ENCODE data around the gene ZNF91. TPM values are rescaled to one million over a fixed set of nuclear protein-coding genes. Genes with fewer than 3 reads are reported as not detected.

ZNF91 gene
- total and polyA plus RNA-seq, 10 of the 15 experiments (the other 5 are each of a cell fraction or from before 2014, with no cell fraction given): 4.6 to 31.1 (median 11.3) TPM

DNA sequence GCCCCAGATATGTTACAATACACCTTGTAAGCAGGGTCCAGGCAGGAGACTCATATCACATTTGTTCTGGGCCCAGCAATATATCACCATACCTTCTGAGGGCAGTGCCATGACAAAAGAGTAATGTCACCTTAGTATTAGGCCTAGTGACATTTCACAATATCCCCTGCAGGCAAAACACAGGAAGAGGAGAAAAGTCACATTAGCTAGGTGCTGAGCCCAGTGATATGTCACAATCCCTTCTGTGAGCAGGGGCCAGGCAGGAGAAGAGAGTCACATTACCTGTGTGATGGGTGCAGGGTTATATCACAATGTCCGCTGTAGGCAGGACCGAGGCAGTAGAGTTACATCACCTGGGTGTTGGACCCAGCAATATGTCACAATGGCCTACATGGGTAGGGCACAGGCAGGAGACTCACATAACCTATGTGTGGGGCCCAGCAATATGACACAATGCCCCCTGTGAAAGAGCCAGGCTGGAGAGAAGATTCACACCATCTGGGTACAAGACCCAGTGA lies 12.4 kb upstream of the ZNF91 start:
- FAIRE-seq (no peak), DNase-seq (ENCODE audit: low read depth, low spot score) (no peak), ATAC-seq (no peak)
- H3K27me3 ChIP-seq (replicated peaks in 1 of 2; ENCODE audit: control insufficient read depth in 2 of 2, insufficient read depth in 2 of 2, low read length in 1 of 2): no peaks in the 10 kb centered on the region
- in situ Hi-C loops (cut with MboI) (no loop called here), intact Hi-C loops (cut with micrococcal nuclease; ENCODE audit: unreplicated experiment) (no loop called here)
- H3K79me2 ChIP-seq (ENCODE audit: control insufficient read depth, insufficient read depth, low read length): no peaks in the 10 kb centered on the region
- H2AFZ ChIP-seq (ENCODE audit: control insufficient read depth, low read depth, low read length): no peak overlapping the region
- POLR2A ChIA-PET: no interaction called here
- H3K4me1 ChIP-seq (ENCODE audit: control insufficient read depth, insufficient read depth, low read length): no peaks in the 10 kb centered on the region
- RAD21 ChIA-PET (ENCODE audit: unreplicated experiment): no interaction called here
- SMC1A ChIA-PET (ENCODE audit: uncharacterized antibody, unreplicated experiment): no interaction called here
- H3K4me2 ChIP-seq (ENCODE audit: control insufficient read depth, insufficient read depth): no peak overlapping the region
- CTCF ChIA-PET: interaction anchor here (0.6 kb wide), 1 partner anchor 278 kb away, joined by 3 read pairs; no protein-coding TSS in a partner anchor
- H3K9me3 ChIP-seq (replicated peaks; ENCODE audit: control insufficient read depth, insufficient read depth, low read length): no peaks in the 10 kb centered on the region; the same call in 2 of the 3 replicates
- WGBS (ENCODE audit: insufficient coverage, insufficient replicate concordance, low lambda C conversion rate, missing lambda C conversion rate): 67% methylated on average over 2 of the region's 2 CpGs
- no peak overlapping the region for H3K27ac ChIP-seq (ENCODE audit: control insufficient read depth, insufficient read depth)
- no peak overlapping the region for H3K9ac ChIP-seq (ENCODE audit: control insufficient read depth, insufficient read depth, low read length)
- H3K36me3 ChIP-seq (ENCODE audit: control insufficient read depth in 2 of 2, insufficient read depth in 2 of 2, low read length in 1 of 2): no peaks in the 10 kb centered on the region
- H3K4me3 ChIP-seq: no peak overlapping the region
- no peaks in the 10 kb centered on the region for H4K20me1 ChIP-seq (ENCODE audit: control insufficient read depth, insufficient read depth)
- BruUV-seq (replicated peaks): no TSS peak
- TF ChIP-seq, protein P1, sequence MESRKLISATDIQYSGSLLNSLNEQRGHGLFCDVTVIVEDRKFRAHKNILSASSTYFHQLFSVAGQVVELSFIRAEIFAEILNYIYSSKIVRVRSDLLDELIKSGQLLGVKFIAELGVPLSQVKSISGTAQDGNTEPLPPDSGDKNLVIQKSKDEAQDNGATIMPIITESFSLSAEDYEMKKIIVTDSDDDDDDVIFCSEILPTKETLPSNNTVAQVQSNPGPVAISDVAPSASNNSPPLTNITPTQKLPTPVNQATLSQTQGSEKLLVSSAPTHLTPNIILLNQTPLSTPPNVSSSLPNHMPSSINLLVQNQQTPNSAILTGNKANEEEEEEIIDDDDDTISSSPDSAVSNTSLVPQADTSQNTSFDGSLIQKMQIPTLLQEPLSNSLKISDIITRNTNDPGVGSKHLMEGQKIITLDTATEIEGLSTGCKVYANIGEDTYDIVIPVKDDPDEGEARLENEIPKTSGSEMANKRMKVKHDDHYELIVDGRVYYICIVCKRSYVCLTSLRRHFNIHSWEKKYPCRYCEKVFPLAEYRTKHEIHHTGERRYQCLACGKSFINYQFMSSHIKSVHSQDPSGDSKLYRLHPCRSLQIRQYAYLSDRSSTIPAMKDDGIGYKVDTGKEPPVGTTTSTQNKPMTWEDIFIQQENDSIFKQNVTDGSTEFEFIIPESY (IDR thresholded peaks at IDR 0.05): no peak
- TF ChIP-seq, protein P2, sequence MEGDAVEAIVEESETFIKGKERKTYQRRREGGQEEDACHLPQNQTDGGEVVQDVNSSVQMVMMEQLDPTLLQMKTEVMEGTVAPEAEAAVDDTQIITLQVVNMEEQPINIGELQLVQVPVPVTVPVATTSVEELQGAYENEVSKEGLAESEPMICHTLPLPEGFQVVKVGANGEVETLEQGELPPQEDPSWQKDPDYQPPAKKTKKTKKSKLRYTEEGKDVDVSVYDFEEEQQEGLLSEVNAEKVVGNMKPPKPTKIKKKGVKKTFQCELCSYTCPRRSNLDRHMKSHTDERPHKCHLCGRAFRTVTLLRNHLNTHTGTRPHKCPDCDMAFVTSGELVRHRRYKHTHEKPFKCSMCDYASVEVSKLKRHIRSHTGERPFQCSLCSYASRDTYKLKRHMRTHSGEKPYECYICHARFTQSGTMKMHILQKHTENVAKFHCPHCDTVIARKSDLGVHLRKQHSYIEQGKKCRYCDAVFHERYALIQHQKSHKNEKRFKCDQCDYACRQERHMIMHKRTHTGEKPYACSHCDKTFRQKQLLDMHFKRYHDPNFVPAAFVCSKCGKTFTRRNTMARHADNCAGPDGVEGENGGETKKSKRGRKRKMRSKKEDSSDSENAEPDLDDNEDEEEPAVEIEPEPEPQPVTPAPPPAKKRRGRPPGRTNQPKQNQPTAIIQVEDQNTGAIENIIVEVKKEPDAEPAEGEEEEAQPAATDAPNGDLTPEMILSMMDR (IDR thresholded peaks at IDR 0.05 in 2 of 3, conservative IDR thresholded peaks at IDR 0.05 in 1 of 3; ENCODE audit: control insufficient read depth in 2 of 3, extremely low read depth in 1 of 3, insufficient read depth in 1 of 3, low read depth in 3 of 3, low read length in 3 of 3): no peak
- TF ChIP-seq, protein P3, sequence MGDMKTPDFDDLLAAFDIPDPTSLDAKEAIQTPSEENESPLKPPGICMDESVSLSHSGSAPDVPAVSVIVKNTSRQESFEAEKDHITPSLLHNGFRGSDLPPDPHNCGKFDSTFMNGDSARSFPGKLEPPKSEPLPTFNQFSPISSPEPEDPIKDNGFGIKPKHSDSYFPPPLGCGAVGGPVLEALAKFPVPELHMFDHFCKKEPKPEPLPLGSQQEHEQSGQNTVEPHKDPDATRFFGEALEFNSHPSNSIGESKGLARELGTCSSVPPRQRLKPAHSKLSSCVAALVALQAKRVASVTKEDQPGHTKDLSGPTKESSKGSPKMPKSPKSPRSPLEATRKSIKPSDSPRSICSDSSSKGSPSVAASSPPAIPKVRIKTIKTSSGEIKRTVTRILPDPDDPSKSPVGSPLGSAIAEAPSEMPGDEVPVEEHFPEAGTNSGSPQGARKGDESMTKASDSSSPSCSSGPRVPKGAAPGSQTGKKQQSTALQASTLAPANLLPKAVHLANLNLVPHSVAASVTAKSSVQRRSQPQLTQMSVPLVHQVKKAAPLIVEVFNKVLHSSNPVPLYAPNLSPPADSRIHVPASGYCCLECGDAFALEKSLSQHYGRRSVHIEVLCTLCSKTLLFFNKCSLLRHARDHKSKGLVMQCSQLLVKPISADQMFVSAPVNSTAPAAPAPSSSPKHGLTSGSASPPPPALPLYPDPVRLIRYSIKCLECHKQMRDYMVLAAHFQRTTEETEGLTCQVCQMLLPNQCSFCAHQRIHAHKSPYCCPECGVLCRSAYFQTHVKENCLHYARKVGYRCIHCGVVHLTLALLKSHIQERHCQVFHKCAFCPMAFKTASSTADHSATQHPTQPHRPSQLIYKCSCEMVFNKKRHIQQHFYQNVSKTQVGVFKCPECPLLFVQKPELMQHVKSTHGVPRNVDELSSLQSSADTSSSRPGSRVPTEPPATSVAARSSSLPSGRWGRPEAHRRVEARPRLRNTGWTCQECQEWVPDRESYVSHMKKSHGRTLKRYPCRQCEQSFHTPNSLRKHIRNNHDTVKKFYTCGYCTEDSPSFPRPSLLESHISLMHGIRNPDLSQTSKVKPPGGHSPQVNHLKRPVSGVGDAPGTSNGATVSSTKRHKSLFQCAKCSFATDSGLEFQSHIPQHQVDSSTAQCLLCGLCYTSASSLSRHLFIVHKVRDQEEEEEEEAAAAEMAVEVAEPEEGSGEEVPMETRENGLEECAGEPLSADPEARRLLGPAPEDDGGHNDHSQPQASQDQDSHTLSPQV (IDR thresholded peaks at IDR 0.05): no peak
- TF ChIP-seq PAX8 (IDR thresholded peaks at IDR 0.05) (no peak), ATF2 (IDR thresholded peaks at IDR 0.05; ENCODE audit: low read length) (no peak), TAF1 (IDR thresholded peaks at IDR 0.05; ENCODE audit: borderline replicate concordance, low read depth, low read length) (no peak), IRF5 (IDR thresholded peaks at IDR 0.05; ENCODE audit: borderline replicate concordance) (no peak)
